Neural cell (in vitro differentiated cells): ENCODE measurements around the gene TRAK1. TPM values are rescaled to one million over a fixed set of nuclear protein-coding genes. Genes with fewer than 3 reads are reported as not detected.

Experiments
- H2AFZ ChIP-seq: fragments of 200-600, 300-800 bp; sonication (generic), shearing (Covaris generic); 2 replicates; pipeline ENCODE4 v1.6.0; 2014; ENCODE audit warnings: low read depth, mild to moderate bottlenecking, antibody characterized with exemption, low read length, moderate library complexity
- H3F3A ChIP-seq: fragments of 200-600 bp; shearing (Covaris generic); 2 replicates; pipeline ENCODE4 v1.6.1; 2016; ENCODE audit warnings: mild to moderate bottlenecking, moderate library complexity, mixed read lengths, antibody characterized with exemption, low read length; ENCODE audit not compliant: insufficient read depth, poor library complexity, severe bottlenecking
- H3K27ac ChIP-seq: fragments of 200-600, 300-800 bp; sonication (generic), shearing (Covaris generic); 2 replicates; pipeline ENCODE4 v1.5.1; 2014; ENCODE audit warnings: mild to moderate bottlenecking, low read length, moderate library complexity
- H3K27me3 ChIP-seq: fragments of 300-800, 200-600 bp; sonication (generic), shearing (Covaris generic); 2 replicates; pipeline ENCODE4 v1.6.0; 2014; ENCODE audit warnings: mild to moderate bottlenecking, low read depth, low read length, moderate library complexity; ENCODE audit not compliant: insufficient read depth
- H3K36me3 ChIP-seq: fragments of 300-800, 200-600 bp; sonication (generic), shearing (Covaris generic); 2 replicates; pipeline ENCODE4 v1.5.1; 2014; ENCODE audit warnings: mild to moderate bottlenecking, antibody characterized with exemption, low read length, moderate library complexity; ENCODE audit not compliant: insufficient read depth
- H3K4me2 ChIP-seq: fragments of 300-800, 200-600 bp; sonication (generic), shearing (Covaris generic); 2 replicates; pipeline ENCODE4 v1.6.0; 2014; ENCODE audit warnings: mild to moderate bottlenecking, low read length
- H3K4me3 ChIP-seq: fragments of 300-800, 200-600 bp; sonication (generic), shearing (Covaris generic); 2 replicates; pipeline ENCODE4 v1.5.1; 2014; ENCODE audit warnings: mild to moderate bottlenecking, low read length, moderate library complexity
- H3K79me2 ChIP-seq: fragments of 200-600 bp; shearing (Covaris generic); replicated peaks from 2 replicates; pipeline ENCODE4 v1.6.0; 2014; ENCODE audit warnings: mild to moderate bottlenecking, low read length, moderate library complexity; ENCODE audit not compliant: insufficient read depth
- H3K9ac ChIP-seq: fragments of 300-800, 200-600 bp; sonication (generic), shearing (Covaris generic); 2 replicates; pipeline ENCODE4 v1.6.1; 2016; ENCODE audit warnings: mild to moderate bottlenecking, low read length, mixed read lengths
- H3K9me2 ChIP-seq: fragments of 200-600 bp; shearing (Covaris generic); 2 replicates; pipeline ENCODE4 v1.6.1; 2016; ENCODE audit warnings: mild to moderate bottlenecking, low read length, mixed read lengths; ENCODE audit not compliant: insufficient read depth
- H3K9me3 ChIP-seq: fragments of 200-600, 300-800 bp; sonication (generic), shearing (Covaris generic); 2 replicates; pipeline ENCODE4 v1.6.1; 2016; ENCODE audit warnings: mild to moderate bottlenecking, mixed run types, low read length, moderate library complexity, mixed read lengths
- H4K20me1 ChIP-seq: fragments of 200-600 bp; shearing (Covaris generic); 2 replicates; pipeline ENCODE4 v1.6.1; 2016; ENCODE audit warnings: mild to moderate bottlenecking, mixed run types; ENCODE audit not compliant: insufficient read depth
- CTCF ChIP-seq: fragments of 450-650 bp; IDR thresholded peaks from 2 replicates; pipeline ENCODE4 v1.5.1; 2014; ENCODE audit warnings: antibody characterized with exemption, mild to moderate bottlenecking, moderate library complexity; ENCODE audit not compliant: poor library complexity, severe bottlenecking
- EP300 ChIP-seq: fragments of 450-650 bp; conservative IDR thresholded peaks from 2 replicates; pipeline ENCODE4 v1.6.1; 2014; ENCODE audit warnings: antibody characterized with exemption, mild to moderate bottlenecking, moderate library complexity; ENCODE audit not compliant: poor library complexity, severe bottlenecking
- EZH2 ChIP-seq: fragments of 200-600, 300-800 bp; shearing (Covaris generic), sonication (generic); IDR thresholded peaks from 2 replicates; pipeline ENCODE4 v1.6.1; 2014; ENCODE audit warnings: antibody characterized with exemption, low read length, borderline replicate concordance, mild to moderate bottlenecking; ENCODE audit not compliant: insufficient read depth, poor library complexity, severe bottlenecking
- MXI1 ChIP-seq: fragments of 450-650 bp; conservative IDR thresholded peaks from 2 replicates; pipeline ENCODE4 v1.6.1; 2014; ENCODE audit warnings: antibody characterized with exemption, mild to moderate bottlenecking; ENCODE audit not compliant: poor library complexity, severe bottlenecking
- POLR2AphosphoS5 ChIP-seq: IDR thresholded peaks from 2 replicates; pipeline ENCODE4 v1.6.1; 2012
- RAD21 ChIP-seq: fragments of 450-650 bp; conservative IDR thresholded peaks from 2 replicates; pipeline ENCODE4 v1.6.1; 2014; ENCODE audit warnings: antibody characterized with exemption, mild to moderate bottlenecking, moderate library complexity
- REST ChIP-seq: IDR thresholded peaks from 2 replicates; pipeline ENCODE4 v1.6.1; 2012; ENCODE audit warnings: borderline replicate concordance
- SMC3 ChIP-seq: fragments of 450-650 bp; conservative IDR thresholded peaks from 2 replicates; pipeline ENCODE4 v1.6.1; 2014; ENCODE audit warnings: antibody characterized with exemption, mild to moderate bottlenecking, moderate library complexity; ENCODE audit not compliant: poor library complexity
- TAF1 ChIP-seq: IDR thresholded peaks from 2 replicates; pipeline ENCODE4 v1.6.1; 2012; ENCODE audit warnings: low read depth
- polyA plus RNA-seq: library from polyadenylated mRNA; depleted of rRNA; stranded (reverse); fragments of >200 nt; gene quantifications from 2 replicates; pipeline ENCODE4 v1.2.3, GENCODE V29; 2014

TRAK1 gene
- polyA plus RNA-seq, 1 donor from 2014 or later = 34.7 TPM

DNA sequence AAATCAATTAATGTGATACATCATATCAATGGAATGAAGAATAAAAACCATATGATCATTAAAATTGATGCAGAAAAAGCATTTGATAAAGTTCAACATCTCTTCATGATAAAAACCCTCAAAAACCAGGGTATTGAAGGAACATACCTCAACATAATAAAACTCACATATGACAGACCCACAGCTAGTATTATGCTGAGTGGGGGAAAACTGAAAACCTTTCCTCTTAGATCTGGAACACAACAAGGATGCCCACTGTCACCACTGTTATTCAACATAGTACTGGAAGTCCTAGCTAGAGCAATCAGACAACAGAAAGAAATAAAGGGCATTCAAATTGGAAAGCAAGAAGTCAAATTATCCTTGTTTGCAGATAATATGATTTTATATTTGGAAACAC is 144.4 kb downstream of the TRAK1 start:
- no peaks in the 10 kb centered on the region for H3K79me2 ChIP-seq
- H3K27ac ChIP-seq = no peak overlapping the region
- no peak overlapping the region for H3K4me3 ChIP-seq
- TF ChIP-seq TAF1 (no peak), MXI1 (no peak), RAD21 (no peak), SMC3 (no peak), REST (no peak), EZH2 (no peak), POLR2AphosphoS5 (no peak), CTCF (no peak), EP300 (no peak)
- H4K20me1 ChIP-seq = no peaks in the 10 kb centered on the region
- H3K9ac ChIP-seq = no peak overlapping the region
- no peaks in the 10 kb centered on the region for H3K36me3 ChIP-seq
- no peaks in the 10 kb centered on the region for H3K27me3 ChIP-seq
- no peaks in the 10 kb centered on the region for H3F3A ChIP-seq
- H3K4me2 ChIP-seq = no peak overlapping the region
- no peaks in the 10 kb centered on the region for H3K9me2 ChIP-seq
- no peak overlapping the region for H2AFZ ChIP-seq
- peaks cover 4% of the 10 kb centered on the region for H3K9me3 ChIP-seq

DNA sequence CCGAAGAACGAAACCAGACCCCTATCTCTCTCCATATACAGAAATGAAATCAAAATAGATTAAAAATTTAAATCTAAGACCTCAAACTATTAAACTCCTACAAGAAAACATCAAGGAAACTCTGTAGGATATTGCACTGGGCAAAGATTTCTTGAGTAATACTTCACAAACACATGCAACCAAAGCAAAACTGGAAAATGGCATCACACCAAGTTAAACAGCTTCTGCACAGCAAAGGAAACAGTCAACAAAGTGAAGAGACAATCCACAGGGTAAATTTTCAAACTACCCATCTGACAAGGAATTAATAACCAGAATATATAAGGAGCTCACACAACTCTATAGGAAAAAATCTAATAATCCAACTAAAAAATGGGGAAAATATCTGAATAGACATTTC is 145.5 kb downstream of the TRAK1 start:
- no peaks in the 10 kb centered on the region for H3K9me2 ChIP-seq
- TF ChIP-seq EZH2 = no peak
- no peak for TF ChIP-seq TAF1
- TF ChIP-seq EP300 = no peak
- TF ChIP-seq SMC3 = no peak
- no peak for TF ChIP-seq REST
- TF ChIP-seq MXI1 = no peak
- no peak for TF ChIP-seq CTCF
- no peak for TF ChIP-seq POLR2AphosphoS5
- no peak for TF ChIP-seq RAD21

More for the DNA sequence above, 145.5 kb downstream of the TRAK1 start:
- H3K36me3 ChIP-seq = no peaks in the 10 kb centered on the region
- no peak overlapping the region for H3K27ac ChIP-seq
- no peak overlapping the region for H3K9ac ChIP-seq
- H3F3A ChIP-seq = no peaks in the 10 kb centered on the region
- H4K20me1 ChIP-seq = no peaks in the 10 kb centered on the region
- H2AFZ ChIP-seq = no peak overlapping the region
- no peaks in the 10 kb centered on the region for H3K27me3 ChIP-seq
- H3K4me3 ChIP-seq = no peak overlapping the region
- no peaks in the 10 kb centered on the region for H3K79me2 ChIP-seq
- peaks cover 4% of the 10 kb centered on the region for H3K9me3 ChIP-seq
- H3K4me2 ChIP-seq = no peak overlapping the region
